ENCODE measurements around the gene TRAK1.

Gene TRAK1

GRCh38 chr3:42182555-42182954 lies 91.4 kb downstream of the TRAK1 start:
- DNase-seq = peak; percentile 67

GRCh38 chr3:42183991-42184632 lies 93.0 kb downstream of the TRAK1 start:
- no peak for DNase-seq

- no peak for DNase-seq
Observed at GRCh38 chr3:42184651-42185443, 93.7 kb downstream of the TRAK1 start.

- no peak for DNase-seq
Observed at GRCh38 chr3:42187936-42188335, 96.8 kb downstream of the TRAK1 start.

GRCh38 chr3:42188376-42188775 lies 97.2 kb downstream of the TRAK1 start:
- no peak for DNase-seq

- DNase-seq = no peak
Observed at GRCh38 chr3:42189001-42189460, 97.9 kb downstream of the TRAK1 start.

GRCh38 chr3:42189736-42190135 lies 98.6 kb downstream of the TRAK1 start:
- DNase-seq = no peak

- peak; percentile 49 for DNase-seq
Observed at GRCh38 chr3:42190701-42191442, 99.7 kb downstream of the TRAK1 start.

GRCh38 chr3:42191443-42191747 lies 100.2 kb downstream of the TRAK1 start:
- DNase-seq = no peak

- peak; percentile 25 for DNase-seq
Observed at GRCh38 chr3:42192334-42193200, 101.4 kb downstream of the TRAK1 start.

- DNase-seq = peak; percentile 48
Observed at GRCh38 chr3:42194943-42195510, 103.9 kb downstream of the TRAK1 start.

- DNase-seq = peak; percentile 38
Observed at GRCh38 chr3:42195879-42196330, 104.7 kb downstream of the TRAK1 start.

GRCh38 chr3:42198709-42199108 lies 107.6 kb downstream of the TRAK1 start:
- DNase-seq = no peak

GRCh38 chr3:42202217-42202865 lies 111.2 kb downstream of the TRAK1 start:
- DNase-seq = no peak

- no peak for DNase-seq
Observed at GRCh38 chr3:42204867-42205599, 113.9 kb downstream of the TRAK1 start.

- DNase-seq = no peak
Observed at GRCh38 chr3:42205800-42206514, 114.8 kb downstream of the TRAK1 start.

- DNase-seq = no peak
Observed at GRCh38 chr3:42209917-42210316, 118.8 kb downstream of the TRAK1 start.

- DNase-seq = no peak
Observed at GRCh38 chr3:42210726-42211125, 119.6 kb downstream of the TRAK1 start.

- no peak for DNase-seq
Observed at GRCh38 chr3:42213417-42213816, 122.3 kb downstream of the TRAK1 start.

- DNase-seq = no peak
Observed at GRCh38 chr3:42214064-42214463, 122.9 kb downstream of the TRAK1 start.

Data from fibroblast of upper back skin (primary cell).